CD4-positive, alpha-beta T cell treated with Interleukin-2 at 100 ng/mL for 4 hours (primary cell): Measurements from ENCODE around the gene MAEA.

ENCODE experiments used
- DNase-seq: peaks from one replicate; pipeline ENCODE4 v3.0.0-alpha.2; 2020; ENCODE audit warnings: low spot score

Gene MAEA

DNA sequence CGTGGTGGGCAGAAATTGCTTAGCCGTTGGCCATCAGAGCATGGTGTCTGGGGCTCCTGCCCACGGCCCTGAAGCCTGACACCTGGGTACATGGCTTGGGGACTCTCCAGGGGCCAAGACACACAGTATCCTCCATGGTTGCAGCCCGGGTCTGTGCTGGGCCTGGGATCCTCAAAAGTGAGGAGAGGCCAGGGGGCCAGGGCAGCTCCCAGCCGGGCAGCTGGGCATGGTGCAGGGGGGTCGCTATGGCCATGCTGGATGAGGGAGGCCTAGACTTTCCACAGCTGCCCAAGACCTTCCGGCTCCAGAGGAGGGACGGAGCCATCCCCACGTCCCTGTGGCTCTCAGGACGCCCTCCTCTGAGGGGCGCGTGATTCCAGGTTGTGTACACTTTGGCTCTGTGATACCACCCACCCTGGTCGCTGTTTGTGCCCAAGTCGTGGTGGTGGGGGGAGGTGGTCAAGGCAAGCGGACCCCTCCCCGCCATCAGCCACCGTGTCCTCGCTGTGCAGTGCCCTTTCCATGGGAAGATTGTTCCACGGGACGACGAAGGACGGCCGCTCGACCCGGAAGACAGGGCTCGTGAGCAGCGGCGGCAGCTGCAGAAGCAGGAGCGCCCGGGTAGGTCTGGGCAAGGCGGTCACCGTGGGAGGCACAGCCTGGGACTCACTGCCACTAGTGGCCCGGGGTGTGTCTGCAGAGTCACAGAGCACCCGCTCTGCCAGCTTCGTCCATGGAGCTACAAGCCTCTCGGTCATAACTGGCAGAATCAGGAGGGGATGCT is 90.9 kb downstream of the MAEA start:
- DNase-seq = no peak

DNA sequence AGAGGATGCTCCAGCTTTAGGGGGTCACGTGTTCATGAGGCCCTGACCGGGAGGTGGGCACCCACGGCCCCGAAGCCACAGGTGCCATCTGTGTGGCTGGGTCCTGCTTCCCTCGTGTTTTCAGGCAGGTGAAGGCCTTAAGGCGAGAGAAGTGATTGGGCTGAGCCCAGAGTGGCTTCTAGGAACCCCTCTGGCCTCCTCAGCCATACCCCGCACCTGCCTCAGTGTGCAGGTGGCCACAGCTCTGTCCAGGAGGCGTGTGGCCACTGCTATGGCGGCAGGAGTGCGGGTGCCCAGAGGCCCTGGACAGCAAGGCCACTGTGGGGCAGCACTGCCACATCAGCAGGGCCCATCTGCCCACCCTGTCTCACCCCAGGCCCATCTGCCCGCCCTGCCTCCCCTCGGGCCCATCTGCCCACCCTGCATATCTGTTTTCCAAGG is 91.5 kb downstream of the MAEA start:
- DNase-seq = no peak

DNA sequence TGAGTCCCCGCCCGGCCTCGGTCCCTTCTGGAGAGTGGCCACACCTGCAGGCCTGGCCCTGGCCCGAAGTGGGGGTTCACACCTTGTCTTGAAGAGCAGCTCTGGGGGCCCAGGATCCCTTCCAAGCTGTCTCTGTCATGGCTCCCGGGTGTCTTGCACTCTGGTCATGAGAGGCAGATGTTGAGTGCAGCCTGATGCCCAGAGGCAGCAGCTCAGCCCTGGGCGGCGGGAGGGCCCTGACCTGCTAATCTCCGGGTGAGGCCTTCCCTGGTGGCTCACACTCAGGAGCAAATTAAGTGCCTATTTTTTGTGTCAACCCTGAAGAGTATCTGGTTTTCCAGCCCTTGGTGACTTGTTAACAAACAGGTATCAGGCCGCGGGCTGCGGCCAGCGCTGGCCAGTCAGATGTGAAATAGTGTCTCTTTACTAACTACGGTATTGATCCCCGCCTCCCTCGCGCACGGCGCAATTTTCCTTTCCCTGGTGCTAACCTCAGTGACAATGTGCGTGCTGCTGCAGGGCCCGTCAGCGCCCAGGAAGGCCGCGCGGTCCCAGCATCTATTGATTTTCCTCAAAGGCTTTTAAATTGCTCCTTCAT is 92.4 kb downstream of the MAEA start:
- no peak for DNase-seq

DNA sequence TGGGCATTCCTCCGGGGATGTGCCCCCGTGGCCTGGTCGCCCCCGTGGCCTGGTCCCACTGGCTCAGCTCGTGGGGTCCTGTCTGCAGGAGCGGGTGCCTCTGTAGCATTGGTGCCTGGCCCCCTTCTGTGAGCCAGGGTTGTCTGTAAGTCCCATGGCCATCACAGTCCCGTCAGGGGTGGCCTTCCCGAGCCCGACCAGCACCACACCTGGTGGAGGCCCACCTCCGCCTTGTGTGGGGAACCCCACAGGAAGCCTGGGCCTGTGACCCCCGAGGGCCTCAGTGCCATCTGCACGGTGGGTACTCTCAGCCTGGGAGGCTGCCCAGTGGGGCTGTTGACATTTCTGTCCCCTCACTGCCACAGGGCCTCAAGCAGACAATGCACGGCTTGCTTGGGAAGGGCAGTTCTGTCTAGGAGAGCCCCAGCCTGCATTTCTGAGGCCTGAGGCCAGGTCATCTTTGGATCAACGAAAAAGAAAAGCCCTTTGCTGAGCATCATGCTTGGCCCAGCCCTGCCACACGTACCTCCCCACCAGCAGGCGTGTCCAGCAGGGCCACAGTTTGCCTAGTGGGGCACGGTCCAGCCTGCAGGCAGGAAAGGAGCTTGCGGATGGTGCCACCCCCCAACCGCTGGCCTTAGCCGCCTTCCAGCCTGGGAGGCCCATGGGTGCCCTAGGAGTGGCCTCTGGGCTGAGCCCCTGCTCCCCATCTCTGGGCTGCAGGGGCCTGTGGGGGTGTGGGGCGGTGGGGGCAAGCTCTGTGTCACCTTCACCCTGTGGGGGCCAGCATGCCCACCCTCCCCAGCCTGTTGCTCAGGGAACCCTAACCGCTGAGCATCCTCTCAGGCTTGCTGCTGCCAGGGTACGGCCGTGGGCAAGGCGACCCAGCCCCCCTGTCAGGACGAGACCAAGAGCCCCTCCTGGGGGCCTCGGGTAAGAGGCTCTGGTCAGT is 93.4 kb downstream of the MAEA start:
- no peak for DNase-seq

DNA sequence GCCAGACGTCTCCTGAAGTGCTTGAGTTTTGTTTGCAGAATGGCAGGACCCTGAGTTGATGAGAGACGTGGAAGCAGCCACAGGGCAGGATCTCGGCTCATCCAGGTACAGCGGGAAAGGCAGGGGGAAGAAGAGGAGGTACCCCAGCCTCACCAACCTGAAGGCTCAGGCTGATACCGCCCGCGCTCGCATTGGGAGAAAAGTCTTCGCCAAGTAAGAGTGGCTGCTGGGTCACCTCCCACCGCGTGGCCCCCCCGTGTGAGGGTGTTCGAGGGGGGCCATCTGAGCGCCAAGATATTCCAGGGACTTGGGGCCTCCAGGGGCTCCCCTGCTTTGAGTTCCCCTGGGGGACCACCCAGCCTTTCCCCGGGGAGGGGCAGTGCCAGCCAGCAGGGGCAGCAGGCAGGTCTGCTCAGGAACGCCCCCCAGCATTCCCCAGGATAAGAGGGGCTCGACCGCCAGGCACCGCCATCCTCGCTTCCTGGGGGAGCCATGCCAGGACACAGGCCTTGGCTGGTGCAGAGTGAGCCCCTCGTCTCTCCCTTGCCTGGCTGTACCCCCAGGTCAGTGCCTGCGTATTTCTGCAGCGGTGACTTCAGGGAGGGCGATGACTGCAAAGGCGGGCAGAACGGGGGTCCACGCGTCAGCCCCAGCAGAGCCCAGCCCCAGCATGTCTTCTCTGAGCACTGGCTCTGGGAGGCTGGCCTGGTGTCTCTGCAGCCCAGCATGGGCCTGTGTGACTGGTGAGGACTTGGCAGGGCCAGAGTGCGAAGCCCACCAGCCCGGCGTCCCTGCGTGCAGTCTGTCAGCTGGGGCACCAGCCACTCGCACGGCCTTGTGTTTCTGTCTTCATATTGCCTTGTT is 94.3 kb downstream of the MAEA start:
- DNase-seq = no peak

DNA sequence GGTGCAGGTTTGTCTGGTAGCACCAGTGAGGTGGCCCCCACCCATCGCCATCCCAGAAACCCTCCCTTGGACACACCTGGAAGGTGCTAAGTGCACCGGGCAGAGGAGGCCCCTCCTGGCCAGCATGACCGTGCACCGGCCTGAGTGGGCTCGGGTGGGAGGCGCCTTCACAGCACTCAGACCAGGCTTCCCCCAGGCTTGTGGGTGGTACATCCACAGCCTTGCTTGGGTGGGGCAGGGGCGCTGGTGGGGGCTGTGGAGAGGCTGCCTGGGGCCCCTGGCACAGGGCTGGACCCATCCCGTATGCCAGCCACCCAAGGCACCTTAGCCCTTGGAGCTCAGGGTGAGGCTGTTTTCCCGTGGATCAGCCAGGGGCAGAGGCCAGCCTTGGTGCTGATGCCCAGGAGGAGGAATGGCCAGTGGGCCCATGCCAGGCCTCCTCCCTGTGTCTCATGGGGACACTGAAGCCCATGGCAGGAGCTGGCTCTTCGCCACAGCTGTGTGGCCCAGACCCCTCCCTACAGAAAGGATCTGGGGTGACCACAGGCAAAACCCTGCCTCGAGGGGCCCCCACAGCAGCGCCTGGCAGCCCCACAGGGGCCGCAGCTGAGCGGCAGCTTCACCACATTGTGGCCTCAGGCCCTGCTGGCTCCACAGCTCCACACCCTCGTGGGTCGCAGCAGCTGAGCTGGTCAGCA is 95.1 kb downstream of the MAEA start:
- no peak for DNase-seq

- no peak for DNase-seq
Observed at GRCh38 chr4:1385373-1386340, 96.0 kb downstream of the MAEA start.
